Glutamatergic neuron (in vitro differentiated cells): ENCODE measurements around the gene RPAP2. TPM values are rescaled to one million over a fixed set of nuclear protein-coding genes. Genes with fewer than 3 reads are reported as not detected.
"Not testable (repeated sequence)": the region's sequence is repeated elsewhere in the genome, so short reads cannot be mapped to it uniquely, and the experiment has no call there.

Experiments
- DNase-seq: peaks from one replicate; pipeline ENCODE4 v3.0.0; 2022
- H3K27ac Mint-ChIP-seq: one replicate; pipeline ENCODE4 v1.8.0; 2020; ENCODE audit warnings: mild to moderate bottlenecking, mixed read lengths, inconsistent platforms; ENCODE audit not compliant: unreplicated experiment
- H3K27me3 Mint-ChIP-seq: one replicate; pipeline ENCODE4 v1.8.0; 2020; ENCODE audit warnings: mild to moderate bottlenecking, moderate library complexity, mixed read lengths, inconsistent platforms; ENCODE audit not compliant: unreplicated experiment
- H3K36me3 Mint-ChIP-seq: one replicate; pipeline ENCODE4 v1.8.0; 2020; ENCODE audit warnings: mild to moderate bottlenecking, mixed read lengths, inconsistent platforms; ENCODE audit not compliant: unreplicated experiment
- H3K4me1 Mint-ChIP-seq: one replicate; pipeline ENCODE4 v1.8.0; 2020; ENCODE audit warnings: mild to moderate bottlenecking, low read depth, mixed read lengths, inconsistent platforms; ENCODE audit not compliant: unreplicated experiment
- H3K4me3 Mint-ChIP-seq: one replicate; pipeline ENCODE4 v1.8.0; 2020; ENCODE audit warnings: mild to moderate bottlenecking, mixed read lengths, inconsistent platforms; ENCODE audit not compliant: unreplicated experiment
- H3K9me3 Mint-ChIP-seq: one replicate; pipeline ENCODE4 v1.8.0; 2020; ENCODE audit warnings: mild to moderate bottlenecking, moderate library complexity, mixed read lengths, inconsistent platforms; ENCODE audit not compliant: unreplicated experiment
- long read RNA-seq: library from polyadenylated mRNA; unstranded; transcript quantifications from one replicate; pipeline ENCODE4 v2.0.0, GENCODE V29; 2020; ENCODE audit not compliant: unreplicated experiment
- total RNA-seq: library from RNA; stranded (reverse); fragmentation: NEBNext Ultra II Directional; extraction: Animal tissue kit (Norgen Biotek cat#: 25700); gene quantifications from one replicate; pipeline ENCODE4 v1.2.1, GENCODE V29; 2021; ENCODE audit not compliant: unreplicated experiment
- TF ChIP-seq, protein P1 (sequence below): fragments of 200-600 bp; sonication (generic); IDR thresholded peaks from one replicate; pipeline ENCODE4 v1.5.0; 2021; ENCODE audit not compliant: partially characterized antibody, unreplicated experiment

Gene RPAP2
- total RNA-seq: 26.4 TPM
- long read RNA-seq, full-length matches to known transcripts: 3 of 8 reads
- long read RNA-seq, partial matches to known transcripts: 3 of 8 reads
- long read RNA-seq, other reads (novel, unspliced or antisense): 2 of 8 reads

DNA sequence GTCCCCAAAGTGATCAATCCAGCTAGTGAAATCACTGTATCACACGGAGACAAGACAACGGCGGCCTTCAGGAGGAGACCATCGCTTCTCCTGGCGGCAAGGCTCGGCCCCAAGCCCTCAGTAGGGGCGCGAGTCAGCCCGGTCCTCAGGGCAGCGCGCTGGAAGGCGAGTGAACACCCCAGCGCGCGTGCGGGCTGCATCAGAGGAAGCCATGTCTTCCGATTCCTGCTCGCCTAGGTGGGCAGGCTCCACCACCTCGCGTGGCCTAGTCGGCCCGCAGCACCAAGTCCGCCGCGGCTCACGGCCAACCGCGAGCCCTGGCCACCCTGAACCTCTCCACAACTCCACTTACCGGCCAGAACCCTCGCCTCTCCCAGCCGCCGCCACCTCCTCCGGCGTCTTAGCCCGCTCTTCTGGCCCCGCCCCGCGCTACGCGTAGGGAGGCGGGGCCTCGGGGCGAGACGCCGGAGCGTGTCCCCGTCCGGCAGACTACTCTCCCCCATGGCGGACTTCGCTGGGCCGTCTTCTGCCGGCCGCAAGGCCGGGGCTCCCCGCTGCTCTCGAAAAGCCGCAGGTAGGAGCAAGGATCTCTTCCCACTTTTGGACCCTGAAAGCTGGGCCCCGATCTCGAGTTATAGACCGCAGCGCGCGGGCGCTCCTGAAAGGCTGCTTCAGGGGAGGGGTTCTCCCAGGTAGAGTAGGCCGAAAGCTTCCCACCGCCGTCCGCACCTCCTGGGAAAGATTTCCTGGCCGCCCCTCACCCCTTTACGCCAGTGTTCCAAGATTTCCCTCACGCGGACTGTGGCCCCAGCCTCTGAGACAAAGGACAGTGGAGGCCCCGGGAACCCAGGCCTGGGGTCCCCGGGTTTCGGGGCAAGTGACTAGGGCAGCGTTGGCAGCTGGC lies at the start of gene RPAP2, which contains the start of gene GLMN:
Gene RPAP2 (plus strand): TSS at position 487 of the 904 bp plus-strand sequence. CDS start 15 bp downstream, at position 502.
Gene GLMN (minus strand): TSS at position 415 of the 904 bp plus-strand sequence. CDS start 988 bp downstream, outside the sequence.
- Mint-ChIP-seq H3K27ac (peak within 1 kb of the TSS; percentile 95), H3K4me1 (no peaks in the 10 kb centered on the region), H3K4me3 (peak within 1 kb of the TSS; percentile 95), H3K9me3 (no peaks in the 10 kb centered on the region), H3K36me3 (no peaks in the 10 kb centered on the region), H3K27me3 (no peaks in the 10 kb centered on the region)
- DNase-seq: peak; percentile 85
- TF ChIP-seq, protein P1, sequence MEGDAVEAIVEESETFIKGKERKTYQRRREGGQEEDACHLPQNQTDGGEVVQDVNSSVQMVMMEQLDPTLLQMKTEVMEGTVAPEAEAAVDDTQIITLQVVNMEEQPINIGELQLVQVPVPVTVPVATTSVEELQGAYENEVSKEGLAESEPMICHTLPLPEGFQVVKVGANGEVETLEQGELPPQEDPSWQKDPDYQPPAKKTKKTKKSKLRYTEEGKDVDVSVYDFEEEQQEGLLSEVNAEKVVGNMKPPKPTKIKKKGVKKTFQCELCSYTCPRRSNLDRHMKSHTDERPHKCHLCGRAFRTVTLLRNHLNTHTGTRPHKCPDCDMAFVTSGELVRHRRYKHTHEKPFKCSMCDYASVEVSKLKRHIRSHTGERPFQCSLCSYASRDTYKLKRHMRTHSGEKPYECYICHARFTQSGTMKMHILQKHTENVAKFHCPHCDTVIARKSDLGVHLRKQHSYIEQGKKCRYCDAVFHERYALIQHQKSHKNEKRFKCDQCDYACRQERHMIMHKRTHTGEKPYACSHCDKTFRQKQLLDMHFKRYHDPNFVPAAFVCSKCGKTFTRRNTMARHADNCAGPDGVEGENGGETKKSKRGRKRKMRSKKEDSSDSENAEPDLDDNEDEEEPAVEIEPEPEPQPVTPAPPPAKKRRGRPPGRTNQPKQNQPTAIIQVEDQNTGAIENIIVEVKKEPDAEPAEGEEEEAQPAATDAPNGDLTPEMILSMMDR: no peak

DNA sequence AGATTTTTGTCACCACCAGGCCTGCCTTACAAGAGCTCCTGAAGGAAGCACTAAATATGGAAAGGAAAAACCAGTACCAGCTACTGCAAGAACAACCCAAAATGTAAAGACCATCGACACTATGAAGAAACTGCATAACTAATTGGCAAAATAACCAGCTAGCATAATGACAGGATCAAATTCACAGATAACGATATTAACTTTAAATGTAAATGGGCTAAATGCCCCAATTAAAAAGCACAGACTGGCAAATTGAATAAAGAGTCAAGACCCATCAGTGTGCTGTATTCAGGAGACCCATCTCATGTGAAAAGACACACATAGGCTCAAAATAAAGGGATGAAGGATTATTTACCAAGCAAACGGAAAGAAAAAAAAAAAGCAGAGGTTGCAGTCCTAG lies 44.1 kb upstream of the RPAP2 start:
- not testable (repeated sequence) for DNase-seq, H3K27me3 Mint-ChIP-seq, H3K9me3 Mint-ChIP-seq, H3K4me3 Mint-ChIP-seq, H3K4me1 Mint-ChIP-seq, H3K27ac Mint-ChIP-seq
- H3K36me3 Mint-ChIP-seq: peaks cover 15% of the 10 kb centered on the region

DNA sequence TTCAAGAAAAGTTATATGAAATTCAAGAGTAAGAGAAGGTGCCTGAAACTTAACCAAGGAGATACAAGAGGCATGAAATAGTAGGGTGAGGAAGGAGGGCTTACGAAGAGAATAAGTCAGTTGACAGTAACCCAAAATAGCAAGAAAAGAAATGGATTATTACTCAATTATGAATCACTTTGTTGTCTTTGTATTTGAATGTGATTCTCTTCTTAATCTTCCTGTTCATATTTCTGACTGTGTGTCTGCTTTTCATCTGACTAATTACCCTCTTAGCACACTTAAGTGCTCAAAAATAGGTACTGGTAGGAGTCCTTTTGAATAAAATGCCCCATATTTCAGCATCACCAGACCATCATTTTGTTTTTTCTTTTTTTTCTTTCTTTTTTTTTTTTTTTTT lies 39.5 kb upstream of the RPAP2 start:
- Mint-ChIP-seq H3K27ac (no peak overlapping the region), H3K4me3 (no peak overlapping the region), H3K9me3 (no peaks in the 10 kb centered on the region), H3K4me1 (no peaks in the 10 kb centered on the region), H3K27me3 (peaks cover 1% of the 10 kb centered on the region), H3K36me3 (peaks cover 11% of the 10 kb centered on the region)
- DNase-seq: no peak
- TF ChIP-seq, protein P1: no peak

DNA sequence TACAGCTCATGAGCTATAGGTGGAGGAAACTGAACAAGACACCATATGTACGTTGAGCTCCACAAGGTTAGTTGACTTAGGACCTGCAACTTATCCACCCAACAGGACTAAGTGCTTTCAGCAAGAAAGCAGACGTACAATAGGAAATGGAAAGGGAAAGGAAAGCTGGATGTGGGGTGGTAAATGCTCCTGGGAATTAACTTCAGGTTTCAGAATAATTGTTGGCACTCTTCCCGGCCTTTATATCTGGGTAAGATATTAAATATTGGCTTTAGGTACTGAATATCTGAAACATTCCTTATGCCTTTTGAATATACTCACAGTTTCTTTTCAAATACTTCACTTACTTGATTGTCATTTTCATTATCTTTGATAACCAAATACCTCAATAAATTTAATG lies 36.3 kb upstream of the RPAP2 start:
- DNase-seq: no peak
- Mint-ChIP-seq H3K27ac (no peak overlapping the region), H3K36me3 (no peaks in the 10 kb centered on the region), H3K4me3 (no peak overlapping the region), H3K27me3 (no peaks in the 10 kb centered on the region), H3K9me3 (no peaks in the 10 kb centered on the region), H3K4me1 (no peaks in the 10 kb centered on the region)
- TF ChIP-seq, protein P1: no peak

DNA sequence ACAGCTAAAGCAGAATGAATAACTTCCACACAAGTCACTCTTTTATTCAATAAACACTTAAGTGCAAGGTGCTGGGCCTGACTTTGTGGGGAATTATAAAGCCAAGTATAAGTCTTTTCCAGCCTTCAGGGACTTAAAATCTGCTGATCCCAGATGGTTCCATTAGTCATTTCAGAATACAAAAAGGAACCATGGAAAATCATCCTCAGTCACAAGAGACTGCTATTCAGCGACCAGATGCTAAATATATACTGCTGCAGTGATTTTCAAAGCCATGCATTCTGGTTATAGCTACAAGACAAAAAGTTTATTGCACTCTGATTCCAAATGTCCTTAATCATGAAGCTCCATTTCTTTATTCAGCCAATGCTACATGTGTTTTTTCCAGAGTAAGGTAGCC lies 25.8 kb upstream of the RPAP2 start:
- peaks cover 22% of the 10 kb centered on the region for H3K4me1 Mint-ChIP-seq
- DNase-seq: no peak

More for the DNA sequence above, 25.8 kb upstream of the RPAP2 start:
- TF ChIP-seq, protein P1: no peak
- H3K9me3 Mint-ChIP-seq: no peaks in the 10 kb centered on the region
- no peaks in the 10 kb centered on the region for H3K27me3 Mint-ChIP-seq
- peak overlapping the region; percentile 87 for H3K27ac Mint-ChIP-seq
- no peak overlapping the region for H3K4me3 Mint-ChIP-seq
- no peaks in the 10 kb centered on the region for H3K36me3 Mint-ChIP-seq
